Panc1 (cell line): ENCODE measurements around the gene P2RY6. TPM values are rescaled to one million over a fixed set of nuclear protein-coding genes. Genes with fewer than 3 reads are reported as not detected.

Source experiments
- ATAC-seq: fragments of 200-7000 bp; cut with Tn5 transposase; 2 replicates; pipeline ENCODE4 v1.9.1; 2020; ENCODE audit warnings: mild to moderate bottlenecking, moderate library complexity
- BruUV-seq: library from RNA; stranded (reverse); fragments of 400-500 nt; replicated peaks from 2 replicates; lab custom pipeline; 2021; lab: Mats Ljungman, UMichigan
- CTCF ChIA-PET: fragments of 300-600 bp; sonication (Branson Sonifier 250); formaldehyde crosslinking; loops from one replicate; lab custom pipeline; 2022; ENCODE audit warnings: antibody characterized with exemption; lab: Charles Lee
- POLR2A ChIA-PET: fragments of 300-600 bp; sonication (Branson Sonifier 250); formaldehyde crosslinking; loops from one replicate; lab custom pipeline; 2022; ENCODE audit warnings: antibody characterized with exemption; lab: Charles Lee
- DNase-seq: peaks from one replicate; pipeline ENCODE4 v3.0.0-alpha.2; 2010; ENCODE audit warnings: low read depth, low spot score
- H3K27ac ChIP-seq: 2 replicates; pipeline ENCODE4 v1.5.1; 2011; ENCODE audit warnings: mild to moderate bottlenecking, low read length, inconsistent platforms
- H3K27me3 ChIP-seq: fragments of 200-500 bp; sonication (Bioruptor generic); 2 replicates; pipeline ENCODE4 v1.6.0; 2014; ENCODE audit warnings: low read length, inconsistent platforms; ENCODE audit not compliant: control insufficient read depth, insufficient read depth
- H3K36me3 ChIP-seq: fragments of 200-500 bp; sonication (Bioruptor generic); 2 replicates; pipeline ENCODE4 v1.5.1; 2014; ENCODE audit warnings: inconsistent platforms, mild to moderate bottlenecking, low read length, moderate library complexity; ENCODE audit not compliant: control insufficient read depth, insufficient read depth
- H3K4me1 ChIP-seq: 2 replicates; pipeline ENCODE4 v1.5.1; 2011; ENCODE audit warnings: inconsistent platforms, mild to moderate bottlenecking, low read length, moderate library complexity; ENCODE audit not compliant: control insufficient read depth, insufficient read depth
- H3K4me3 ChIP-seq, 2 experiments: 2 replicates each; pipeline ENCODE4 v1.5.1; 2011 to 2012; ENCODE audit warnings: low read depth in 2 of 2, low read length in 2 of 2, mild to moderate bottlenecking in 2 of 2, inconsistent platforms in 1 of 2, moderate library complexity in 1 of 2
- H3K9me3 ChIP-seq: fragments of 200-500 bp; sonication (Bioruptor generic); 2 replicates; pipeline ENCODE4 v1.5.1; 2014; ENCODE audit warnings: low read depth, mild to moderate bottlenecking, inconsistent platforms, low read length, moderate library complexity; ENCODE audit not compliant: control insufficient read depth, insufficient read depth
- POLR2AphosphoS5 ChIP-seq: IDR thresholded peaks from 2 replicates; pipeline ENCODE4 v1.6.1; 2012; ENCODE audit warnings: mild to moderate bottlenecking, low read depth, low read length, moderate library complexity
- SIN3A ChIP-seq: IDR thresholded peaks from 2 replicates; pipeline ENCODE4 v1.6.1; 2012; ENCODE audit warnings: low read depth, mild to moderate bottlenecking, low read length, moderate library complexity, borderline replicate concordance; ENCODE audit not compliant: insufficient read depth
- TCF7L2 ChIP-seq: IDR thresholded peaks from 2 replicates; pipeline ENCODE4 v1.6.1; 2011; ENCODE audit warnings: mild to moderate bottlenecking, low read depth, low read length, inconsistent platforms
- in situ Hi-C: cut with HindIII; loops from 2 replicates; pipeline ENCODE4 v1.10.0; 2016; ENCODE audit warnings: low sequenced_read_pairs, low pct_unique_long_range_greater_than_20kb
- intact Hi-C: fragments of 100-400 bp; cut with micrococcal nuclease; formaldehyde crosslinking; loops from one replicate; pipeline ENCODE4 v1.10.0; 2022; ENCODE audit not compliant: unreplicated experiment
- total RNA-seq: library from RNA; stranded (reverse); gene quantifications from one replicate; pipeline ENCODE4 v1.2.1, GENCODE V29; 2021; ENCODE audit not compliant: unreplicated experiment
- TF ChIP-seq, protein P1 (sequence below): fragments of 450-650 bp; IDR thresholded peaks from 2 replicates; pipeline ENCODE4 v1.5.1; 2017; ENCODE audit warnings: mild to moderate bottlenecking
- TF ChIP-seq, protein P2 (sequence below), 2 experiments: IDR thresholded peaks; 2 replicates each; pipeline ENCODE4 v1.6.1; 2011 to 2012; ENCODE audit warnings: low read depth in 2 of 2, control low read depth in 1 of 2, low read length in 1 of 2, mild to moderate bottlenecking in 1 of 2, moderate library complexity in 1 of 2; ENCODE audit not compliant: insufficient read depth in 1 of 2

Gene P2RY6
- total RNA-seq, 1 experiment from 2014 or later: 0.59 TPM

DNA sequence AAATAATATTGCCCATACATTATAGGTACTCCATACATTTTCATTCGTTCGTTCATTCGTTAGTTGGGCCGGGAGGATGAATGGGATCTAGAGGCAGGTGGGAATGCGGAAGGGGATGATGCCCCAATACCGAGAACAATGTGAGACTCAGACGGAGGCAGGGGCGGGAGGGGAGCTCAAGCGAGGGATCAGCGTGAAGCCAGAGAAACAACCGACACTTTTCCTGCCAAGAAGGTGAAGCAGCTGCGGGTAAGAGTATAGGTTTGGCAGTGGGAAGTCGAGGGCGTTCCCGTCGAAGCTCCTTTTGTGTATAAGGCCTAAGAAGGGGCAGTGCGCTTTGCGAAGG is 34.8 kb downstream of the P2RY6 start:
- CTCF ChIA-PET: interaction anchor here (0.6 to 3.4 kb wide), 20 partner anchors 8 to 1101 kb away, joined by 3 to 55 read pairs (median 6); no protein-coding TSS in a partner anchor
- POLR2A ChIA-PET: interaction anchor here (0.6 to 1.0 kb wide), 5 partner anchors 28 to 1800 kb away, joined by 3 to 21 read pairs (median 7); no protein-coding TSS in a partner anchor
- intact Hi-C loops (loop anchor here (1.0 to 10.0 kb wide), 2 partner anchors 28 to 88 kb away; no protein-coding TSS in a partner anchor), in situ Hi-C loops (no loop called here)
- H3K9me3 ChIP-seq: no peaks in the 10 kb centered on the region
- peaks cover 26% of the 10 kb centered on the region for H3K4me1 ChIP-seq
- no TSS peak for BruUV-seq
- H3K27me3 ChIP-seq: no peaks in the 10 kb centered on the region
- ATAC-seq (no peak), DNase-seq (no peak)
- no peaks in the 10 kb centered on the region for H3K36me3 ChIP-seq
- TF ChIP-seq POLR2AphosphoS5 (no peak), TCF7L2 (no peak), SIN3A (no peak)
- TF ChIP-seq, protein P1, sequence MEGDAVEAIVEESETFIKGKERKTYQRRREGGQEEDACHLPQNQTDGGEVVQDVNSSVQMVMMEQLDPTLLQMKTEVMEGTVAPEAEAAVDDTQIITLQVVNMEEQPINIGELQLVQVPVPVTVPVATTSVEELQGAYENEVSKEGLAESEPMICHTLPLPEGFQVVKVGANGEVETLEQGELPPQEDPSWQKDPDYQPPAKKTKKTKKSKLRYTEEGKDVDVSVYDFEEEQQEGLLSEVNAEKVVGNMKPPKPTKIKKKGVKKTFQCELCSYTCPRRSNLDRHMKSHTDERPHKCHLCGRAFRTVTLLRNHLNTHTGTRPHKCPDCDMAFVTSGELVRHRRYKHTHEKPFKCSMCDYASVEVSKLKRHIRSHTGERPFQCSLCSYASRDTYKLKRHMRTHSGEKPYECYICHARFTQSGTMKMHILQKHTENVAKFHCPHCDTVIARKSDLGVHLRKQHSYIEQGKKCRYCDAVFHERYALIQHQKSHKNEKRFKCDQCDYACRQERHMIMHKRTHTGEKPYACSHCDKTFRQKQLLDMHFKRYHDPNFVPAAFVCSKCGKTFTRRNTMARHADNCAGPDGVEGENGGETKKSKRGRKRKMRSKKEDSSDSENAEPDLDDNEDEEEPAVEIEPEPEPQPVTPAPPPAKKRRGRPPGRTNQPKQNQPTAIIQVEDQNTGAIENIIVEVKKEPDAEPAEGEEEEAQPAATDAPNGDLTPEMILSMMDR: no peak
- TF ChIP-seq, protein P2, sequence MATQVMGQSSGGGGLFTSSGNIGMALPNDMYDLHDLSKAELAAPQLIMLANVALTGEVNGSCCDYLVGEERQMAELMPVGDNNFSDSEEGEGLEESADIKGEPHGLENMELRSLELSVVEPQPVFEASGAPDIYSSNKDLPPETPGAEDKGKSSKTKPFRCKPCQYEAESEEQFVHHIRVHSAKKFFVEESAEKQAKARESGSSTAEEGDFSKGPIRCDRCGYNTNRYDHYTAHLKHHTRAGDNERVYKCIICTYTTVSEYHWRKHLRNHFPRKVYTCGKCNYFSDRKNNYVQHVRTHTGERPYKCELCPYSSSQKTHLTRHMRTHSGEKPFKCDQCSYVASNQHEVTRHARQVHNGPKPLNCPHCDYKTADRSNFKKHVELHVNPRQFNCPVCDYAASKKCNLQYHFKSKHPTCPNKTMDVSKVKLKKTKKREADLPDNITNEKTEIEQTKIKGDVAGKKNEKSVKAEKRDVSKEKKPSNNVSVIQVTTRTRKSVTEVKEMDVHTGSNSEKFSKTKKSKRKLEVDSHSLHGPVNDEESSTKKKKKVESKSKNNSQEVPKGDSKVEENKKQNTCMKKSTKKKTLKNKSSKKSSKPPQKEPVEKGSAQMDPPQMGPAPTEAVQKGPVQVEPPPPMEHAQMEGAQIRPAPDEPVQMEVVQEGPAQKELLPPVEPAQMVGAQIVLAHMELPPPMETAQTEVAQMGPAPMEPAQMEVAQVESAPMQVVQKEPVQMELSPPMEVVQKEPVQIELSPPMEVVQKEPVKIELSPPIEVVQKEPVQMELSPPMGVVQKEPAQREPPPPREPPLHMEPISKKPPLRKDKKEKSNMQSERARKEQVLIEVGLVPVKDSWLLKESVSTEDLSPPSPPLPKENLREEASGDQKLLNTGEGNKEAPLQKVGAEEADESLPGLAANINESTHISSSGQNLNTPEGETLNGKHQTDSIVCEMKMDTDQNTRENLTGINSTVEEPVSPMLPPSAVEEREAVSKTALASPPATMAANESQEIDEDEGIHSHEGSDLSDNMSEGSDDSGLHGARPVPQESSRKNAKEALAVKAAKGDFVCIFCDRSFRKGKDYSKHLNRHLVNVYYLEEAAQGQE (IDR thresholded peaks at IDR 0.05; ENCODE audit: insufficient read depth in 1 of 2, low read depth in 2 of 2, low read length in 1 of 2): no peak
- peak overlapping the region; percentile 50 to 79 for H3K4me3 ChIP-seq
- peak overlapping the region; percentile 81 for H3K27ac ChIP-seq

DNA sequence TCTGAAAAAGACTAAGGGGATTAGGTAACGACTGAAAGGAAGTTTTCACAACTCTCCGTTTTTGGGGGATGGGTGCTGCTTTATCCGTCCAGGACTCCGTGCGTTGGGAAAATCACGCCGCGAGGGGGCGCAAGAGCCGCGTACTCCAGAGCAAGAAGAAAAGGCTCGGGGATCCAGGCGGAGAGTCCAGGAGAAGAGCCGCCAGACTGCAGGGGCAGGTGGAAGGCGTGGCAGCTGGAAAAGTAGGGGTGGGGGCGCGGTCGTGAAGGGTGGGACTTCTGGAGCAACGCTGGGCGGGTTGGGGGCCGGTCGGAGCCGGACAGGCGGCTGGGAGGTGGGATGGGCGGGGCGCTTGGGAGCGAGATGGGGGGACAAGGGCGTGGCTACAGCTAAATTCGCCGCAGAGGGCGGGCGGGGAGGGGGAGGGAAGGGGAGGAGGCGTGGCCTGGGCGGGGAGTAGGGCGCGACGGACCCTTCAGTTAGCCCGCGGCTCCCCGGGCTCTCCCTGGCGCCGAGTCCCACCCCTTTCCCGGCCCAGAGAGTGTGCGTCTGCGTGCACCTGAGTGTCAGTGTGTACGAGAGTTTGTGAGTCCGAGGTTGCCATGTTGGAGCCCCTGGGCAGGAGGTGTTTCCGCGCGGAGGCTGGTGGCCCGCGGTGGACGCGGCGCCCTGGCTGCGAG is 35.3 kb downstream of the P2RY6 start:
- in situ Hi-C loops: no loop called here
- BruUV-seq: no TSS peak
- POLR2A ChIA-PET: interaction anchor here (0.6 to 1.0 kb wide), 6 partner anchors 28 to 1800 kb away, joined by 3 to 21 read pairs (median 6); no protein-coding TSS in a partner anchor

More for the DNA sequence above, 35.3 kb downstream of the P2RY6 start:
- H3K4me1 ChIP-seq: peaks cover 31% of the 10 kb centered on the region
- intact Hi-C loops: loop anchor here (1.0 to 10.0 kb wide), 2 partner anchors 28 to 87 kb away; no protein-coding TSS in a partner anchor
- peak; percentile 82 for ATAC-seq
- CTCF ChIA-PET: interaction anchor here (0.6 to 3.4 kb wide), 20 partner anchors 9 to 1101 kb away, joined by 3 to 55 read pairs (median 6); no protein-coding TSS in a partner anchor
- peak overlapping the region; percentile 79 to 91 for H3K4me3 ChIP-seq
- TF ChIP-seq TCF7L2: no peak
- no peak for TF ChIP-seq POLR2AphosphoS5
- TF ChIP-seq, protein P1: peak; percentile 93; the same call in 1 of the 2 replicates
- no peaks in the 10 kb centered on the region for H3K27me3 ChIP-seq
- H3K27ac ChIP-seq: peak overlapping the region; percentile 81
- DNase-seq: peak; percentile 84
- no peaks in the 10 kb centered on the region for H3K9me3 ChIP-seq
- no peaks in the 10 kb centered on the region for H3K36me3 ChIP-seq
